GM18868 (cell line): ENCODE data around the gene CD2AP.
"Not testable (repeated sequence)": the region's sequence is repeated elsewhere in the genome, so short reads cannot be mapped to it uniquely, and the experiment has no call there.

Experiments used
- ATAC-seq: cut with Tn5 transposase; IDR thresholded peaks from one replicate; pipeline ENCODE4 v1.9.1; 2021; ENCODE audit warnings: mild to moderate bottlenecking, moderate library complexity; ENCODE audit not compliant: unreplicated experiment

Gene CD2AP

GRCh38 chr6:47477497-47478232, at the start of gene CD2AP:
Gene CD2AP (plus strand): TSS chr6:47477789. CDS start chr6:47478245, 456 bp downstream.
- ATAC-seq = peak; percentile 81

GRCh38 chr6:47428288-47428687, 49.3 kb upstream of the CD2AP start:
- no peak for ATAC-seq

GRCh38 chr6:47428746-47429664, 48.6 kb upstream of the CD2AP start:
- no peak for ATAC-seq

DNA sequence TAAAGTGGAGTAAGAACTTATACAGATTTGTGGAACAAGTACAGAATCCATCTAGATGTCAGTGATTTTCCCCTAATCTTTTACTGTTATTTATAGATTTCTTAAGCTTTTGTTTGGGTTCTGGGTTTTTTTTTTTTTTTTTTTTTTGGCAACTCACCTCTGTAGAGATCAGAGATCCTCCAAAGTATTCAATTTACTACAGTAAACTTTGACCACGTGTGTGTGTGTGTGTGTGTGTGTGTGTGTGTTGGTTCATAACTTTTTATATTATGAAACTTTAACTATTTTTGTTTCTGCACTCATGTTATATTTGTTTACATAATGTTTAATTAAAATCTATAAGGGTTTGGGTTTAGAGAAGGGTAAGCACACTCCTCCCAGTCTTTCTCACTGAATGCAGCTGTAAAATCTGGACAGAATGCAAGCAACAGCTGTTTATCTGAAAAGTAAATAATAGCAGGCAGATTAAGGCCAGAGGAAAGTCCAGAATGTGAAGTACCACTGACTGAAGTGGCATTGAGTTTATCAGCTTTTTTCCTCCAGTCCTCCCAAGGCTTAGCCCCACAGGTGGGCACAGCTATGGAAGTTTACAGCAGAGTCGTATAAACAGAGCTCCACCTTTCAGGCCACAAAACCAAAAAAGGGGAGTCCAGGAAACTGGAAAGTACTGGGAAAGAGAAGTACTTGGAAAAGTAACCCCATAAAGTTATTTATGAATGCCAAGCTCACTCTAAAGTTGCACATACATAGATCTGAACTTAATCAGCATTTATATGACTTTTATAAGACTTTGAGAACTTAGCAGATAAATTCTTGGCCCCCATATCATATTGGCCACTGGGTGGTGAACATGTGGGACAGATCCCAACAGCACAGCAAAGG, 43.0 kb upstream of the CD2AP start:
- ATAC-seq = no peak

DNA sequence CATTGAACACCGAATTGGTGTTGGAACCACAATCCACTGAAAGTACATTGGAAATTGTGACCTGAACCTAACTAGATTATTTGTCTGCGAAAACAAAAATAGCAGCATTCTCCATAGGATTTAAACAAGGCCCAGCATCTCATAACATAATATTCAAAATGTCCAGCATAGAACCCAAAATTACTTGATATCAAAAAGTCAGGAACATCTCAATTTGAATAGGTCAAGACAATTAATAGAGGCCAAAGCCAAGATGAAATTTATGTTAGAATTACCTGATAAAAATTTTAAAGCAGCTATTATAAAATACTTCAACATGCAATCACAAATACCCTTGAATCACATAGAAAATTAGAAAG, 42.4 kb upstream of the CD2AP start:
- no peak for ATAC-seq

DNA sequence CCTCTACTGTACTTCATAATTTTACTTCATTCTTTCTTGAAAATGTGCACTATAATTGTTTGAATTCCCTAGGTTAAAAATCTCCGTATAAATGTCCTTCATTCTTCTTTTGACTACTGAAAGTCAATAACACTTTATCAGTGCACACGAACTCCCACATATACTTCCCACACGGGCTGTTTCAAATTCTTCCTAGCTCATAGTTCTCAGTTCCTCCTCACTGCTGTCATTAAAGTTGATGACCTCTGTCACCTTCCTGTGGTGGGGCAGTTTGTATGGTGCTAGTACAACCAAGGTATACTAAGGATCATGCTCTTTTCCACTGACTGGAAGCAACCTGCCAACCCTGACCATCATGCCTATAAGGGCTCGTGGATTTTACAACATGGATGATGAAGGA, 40.0 kb upstream of the CD2AP start:
- ATAC-seq = peak; percentile 37

DNA sequence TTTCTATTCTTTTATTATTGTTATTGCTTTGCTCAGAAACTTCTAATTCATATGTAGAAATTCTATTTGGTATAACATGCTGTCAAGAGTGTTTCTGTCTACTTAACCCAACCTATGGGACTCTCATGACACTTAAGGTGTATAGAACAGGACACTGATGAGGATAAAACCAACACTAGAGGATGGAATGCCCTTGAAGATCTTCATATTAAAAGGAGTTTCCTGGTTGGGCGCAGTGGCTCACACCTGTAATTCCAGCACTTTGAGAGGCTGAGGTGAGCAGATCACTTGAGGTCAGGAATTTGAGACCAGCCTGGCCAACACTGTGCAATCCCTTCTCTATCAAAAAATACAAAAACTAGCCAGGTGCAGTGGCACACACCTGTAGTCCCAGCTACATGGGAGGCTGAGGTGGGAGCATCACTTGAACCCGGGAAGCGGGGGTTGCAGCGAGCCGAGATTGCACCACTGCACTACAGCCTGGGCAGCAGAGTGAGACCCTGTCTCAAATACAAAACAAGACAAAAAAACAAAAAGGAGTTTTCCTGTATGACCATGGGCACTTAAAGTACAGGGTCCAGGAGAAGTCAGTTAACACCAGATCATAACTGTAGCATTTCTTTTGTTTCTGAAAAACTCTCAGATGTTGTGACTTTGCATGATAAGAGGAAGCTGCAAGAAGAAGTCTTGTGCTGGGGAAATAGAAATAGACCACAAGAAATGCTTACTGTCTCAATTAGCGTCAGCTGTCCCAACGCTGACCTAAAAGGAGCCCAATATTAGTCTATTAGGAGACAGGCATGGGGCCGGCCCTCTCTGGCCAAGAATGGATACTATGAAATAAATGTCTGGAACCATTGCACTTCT, 38.9 kb upstream of the CD2AP start:
- ATAC-seq = peak; percentile 76

- ATAC-seq = peak; percentile 37
Observed at GRCh38 chr6:47439348-47439668, 38.3 kb upstream of the CD2AP start.

GRCh38 chr6:47440719-47441118, 36.9 kb upstream of the CD2AP start:
- ATAC-seq = peak; percentile 59

DNA sequence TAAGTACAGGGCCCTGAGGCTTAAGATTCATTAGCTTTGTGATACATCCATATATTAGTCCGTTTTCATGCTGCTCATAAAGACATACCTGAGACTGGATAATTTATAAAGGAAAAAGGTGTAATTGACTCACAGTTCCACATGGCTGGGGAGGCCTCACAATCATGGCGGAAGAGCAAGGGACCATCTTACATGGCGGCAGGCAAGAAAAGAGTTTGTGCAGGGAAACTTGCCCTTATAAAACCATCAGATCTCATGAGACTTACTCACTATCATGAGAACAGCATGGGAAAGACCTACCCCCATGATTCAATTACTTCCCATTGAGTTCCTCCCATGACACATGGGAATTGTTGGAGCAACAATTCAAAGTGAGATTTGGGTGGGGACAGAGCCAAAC, 32.6 kb upstream of the CD2AP start:
- ATAC-seq = not testable (repeated sequence)

GRCh38 chr6:47446669-47447330, 30.8 kb upstream of the CD2AP start:
- no peak for ATAC-seq

- no peak for ATAC-seq
Observed at GRCh38 chr6:47447722-47448121, 29.9 kb upstream of the CD2AP start.

- ATAC-seq = no peak
Observed at GRCh38 chr6:47451162-47451561, 26.4 kb upstream of the CD2AP start.

DNA sequence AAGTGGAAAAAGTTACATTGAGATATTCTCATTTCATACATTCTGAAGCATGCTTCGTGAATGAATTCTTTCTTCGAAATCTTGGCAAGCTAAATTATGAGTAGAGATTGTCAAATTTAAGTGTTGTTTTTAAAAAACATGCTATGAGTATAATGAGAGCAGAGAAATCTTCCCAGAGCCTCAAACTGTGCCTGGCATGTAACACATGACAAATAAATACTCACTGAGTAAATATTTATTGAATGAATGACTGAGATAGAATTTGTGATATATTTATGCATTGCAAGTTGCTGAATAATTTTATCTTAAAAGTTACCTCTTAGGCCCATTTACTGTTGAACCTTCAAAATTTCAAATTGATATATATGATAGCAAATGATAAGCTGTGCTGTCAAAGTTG, 24.7 kb upstream of the CD2AP start:
- no peak for ATAC-seq

DNA sequence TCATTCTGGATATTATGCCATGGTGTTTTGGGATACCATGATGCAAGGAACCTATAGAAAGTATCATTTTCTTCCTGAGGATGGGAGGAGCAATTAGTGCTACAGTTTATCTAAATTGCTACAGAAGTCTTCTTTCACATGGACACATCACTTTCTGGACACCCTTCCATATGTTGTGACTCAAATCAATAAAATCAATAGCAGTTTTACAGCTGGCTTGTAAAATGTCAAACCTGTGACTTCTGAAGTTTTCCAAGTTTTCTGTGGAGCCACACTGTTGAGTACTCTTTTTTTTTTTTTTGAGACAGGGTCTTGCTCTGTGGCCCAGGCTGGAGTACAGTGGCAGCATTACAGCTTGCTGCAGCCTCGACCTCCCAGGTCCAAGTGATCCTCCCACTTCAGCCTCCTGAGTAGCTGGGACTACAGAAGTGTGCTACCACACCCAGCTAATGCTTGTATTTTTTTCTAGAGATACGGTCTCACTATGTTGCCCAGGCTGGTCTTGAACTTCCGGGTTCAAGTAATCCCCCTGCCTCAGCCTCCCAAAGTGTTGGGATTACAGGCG, 24.1 kb upstream of the CD2AP start:
- no peak for ATAC-seq

DNA sequence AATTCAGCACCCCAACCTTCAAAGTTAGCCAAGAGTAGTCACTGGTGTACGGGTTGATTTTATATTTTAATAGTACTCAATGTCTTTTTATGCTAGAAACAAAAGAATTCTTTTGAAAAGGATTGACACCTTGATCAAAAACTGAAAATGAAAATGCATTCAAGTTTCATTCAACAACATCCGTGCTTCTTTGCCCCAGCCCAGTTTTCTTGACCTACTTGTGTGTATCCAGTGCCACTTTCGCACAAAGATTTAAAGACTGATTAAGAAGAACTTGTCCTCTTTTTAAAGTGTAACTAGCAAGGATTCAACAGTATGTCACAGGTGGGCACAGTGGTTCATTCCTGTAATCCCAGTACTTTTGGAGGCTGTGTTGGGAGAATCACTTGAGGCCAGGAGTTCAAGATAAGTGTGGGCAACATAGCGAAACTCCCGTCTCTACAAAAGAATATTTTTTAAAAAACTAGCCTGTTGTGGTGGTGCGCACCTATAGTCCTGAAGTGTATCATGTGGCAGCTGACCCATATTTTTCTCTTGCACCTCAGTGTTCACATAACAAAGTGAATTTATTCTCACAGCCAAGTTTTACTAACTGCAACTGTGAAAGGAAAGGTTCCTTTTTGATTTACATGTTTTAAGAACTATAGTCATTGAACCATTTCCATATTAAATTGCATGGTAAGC, 22.7 kb upstream of the CD2AP start:
- ATAC-seq = no peak

DNA sequence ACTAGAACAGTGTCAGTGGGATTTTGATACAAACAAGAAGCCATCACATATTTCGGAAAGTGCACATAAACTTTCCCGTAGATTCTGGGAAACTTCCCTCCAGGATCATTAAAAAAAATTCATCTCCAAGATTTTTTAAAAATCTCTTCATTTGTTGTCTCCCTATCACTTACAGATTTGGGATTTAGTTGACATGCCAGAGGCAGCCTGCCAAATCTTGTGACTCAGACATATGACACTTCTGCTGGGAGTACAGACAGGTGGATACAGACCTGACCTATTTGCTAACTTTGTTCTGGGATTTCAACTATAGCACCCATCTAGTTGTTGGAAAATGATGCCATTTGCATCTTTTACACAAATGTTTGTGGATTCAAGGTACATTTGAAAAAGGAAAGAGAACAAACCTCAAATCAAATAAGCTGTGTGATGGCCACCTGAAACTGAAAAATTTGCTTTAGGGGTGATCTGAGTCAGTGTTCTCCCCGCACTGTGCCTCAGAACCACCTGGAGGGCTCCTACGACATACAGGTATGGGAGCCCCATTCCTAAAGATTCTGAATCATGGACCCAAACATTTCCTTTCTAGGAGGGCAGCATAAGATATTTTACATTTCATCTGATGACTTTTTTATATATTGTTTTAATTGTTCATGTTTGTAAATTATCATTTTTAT, 21.9 kb upstream of the CD2AP start:
- peak; percentile 94 for ATAC-seq

- ATAC-seq = no peak
Observed at GRCh38 chr6:47456536-47456975, 21.0 kb upstream of the CD2AP start.
